LNCAP (cell line): Measurements from ENCODE around the gene SLC34A1.

Source experiments
- TF ChIP-seq, protein P1 (sequence below): fragments of 450-650 bp; IDR thresholded peaks from 2 replicates; pipeline ENCODE4 v1.5.1; 2017; ENCODE audit warnings: mild to moderate bottlenecking

The SLC34A1 gene

GRCh38 chr5:177390363-177391300 lies 6.4 kb downstream of the SLC34A1 start:
- TF ChIP-seq, protein P1, sequence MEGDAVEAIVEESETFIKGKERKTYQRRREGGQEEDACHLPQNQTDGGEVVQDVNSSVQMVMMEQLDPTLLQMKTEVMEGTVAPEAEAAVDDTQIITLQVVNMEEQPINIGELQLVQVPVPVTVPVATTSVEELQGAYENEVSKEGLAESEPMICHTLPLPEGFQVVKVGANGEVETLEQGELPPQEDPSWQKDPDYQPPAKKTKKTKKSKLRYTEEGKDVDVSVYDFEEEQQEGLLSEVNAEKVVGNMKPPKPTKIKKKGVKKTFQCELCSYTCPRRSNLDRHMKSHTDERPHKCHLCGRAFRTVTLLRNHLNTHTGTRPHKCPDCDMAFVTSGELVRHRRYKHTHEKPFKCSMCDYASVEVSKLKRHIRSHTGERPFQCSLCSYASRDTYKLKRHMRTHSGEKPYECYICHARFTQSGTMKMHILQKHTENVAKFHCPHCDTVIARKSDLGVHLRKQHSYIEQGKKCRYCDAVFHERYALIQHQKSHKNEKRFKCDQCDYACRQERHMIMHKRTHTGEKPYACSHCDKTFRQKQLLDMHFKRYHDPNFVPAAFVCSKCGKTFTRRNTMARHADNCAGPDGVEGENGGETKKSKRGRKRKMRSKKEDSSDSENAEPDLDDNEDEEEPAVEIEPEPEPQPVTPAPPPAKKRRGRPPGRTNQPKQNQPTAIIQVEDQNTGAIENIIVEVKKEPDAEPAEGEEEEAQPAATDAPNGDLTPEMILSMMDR: peak; percentile 90

DNA sequence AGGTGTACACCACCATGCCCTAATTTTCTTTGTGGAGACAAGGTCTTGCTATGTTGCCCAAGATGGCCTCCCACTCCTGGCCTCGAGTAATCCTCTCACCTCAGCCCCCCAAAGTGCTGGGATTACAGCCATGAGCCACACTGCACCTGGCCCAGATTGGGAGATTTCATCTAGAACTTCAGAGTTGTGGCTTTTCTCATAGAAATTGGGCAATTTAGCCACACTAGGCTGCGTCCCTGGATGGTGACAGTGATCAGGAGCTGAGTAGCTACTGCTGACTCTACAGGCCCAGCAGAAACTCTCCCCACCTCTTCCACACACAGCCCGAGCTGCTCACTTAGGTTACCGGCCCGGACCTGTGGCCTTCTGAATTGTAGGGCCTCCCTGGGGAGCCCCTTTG lies 8.5 kb downstream of the SLC34A1 start:
- TF ChIP-seq, protein P1: no peak

GRCh38 chr5:177393206-177393765 lies 9.1 kb downstream of the SLC34A1 start:
- TF ChIP-seq, protein P1: no peak

DNA sequence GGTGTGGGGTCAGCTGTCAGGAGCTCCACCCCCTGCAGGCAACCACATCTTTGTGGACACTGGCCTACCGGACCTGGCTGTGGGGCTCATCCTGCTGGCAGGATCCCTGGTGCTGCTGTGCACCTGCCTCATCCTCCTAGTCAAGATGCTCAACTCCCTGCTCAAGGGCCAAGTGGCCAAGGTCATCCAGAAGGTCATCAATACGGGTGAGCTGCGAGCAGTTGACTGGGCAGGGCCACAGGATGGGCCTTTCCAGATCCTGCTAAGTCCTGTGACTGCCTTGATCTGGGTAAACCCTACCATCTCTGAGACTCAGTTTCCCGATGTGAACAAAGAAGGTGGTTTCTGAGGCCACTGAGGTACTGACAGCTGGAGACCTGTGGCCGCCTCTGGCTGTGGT lies 9.8 kb downstream of the SLC34A1 start:
- TF ChIP-seq, protein P1: no peak

DNA sequence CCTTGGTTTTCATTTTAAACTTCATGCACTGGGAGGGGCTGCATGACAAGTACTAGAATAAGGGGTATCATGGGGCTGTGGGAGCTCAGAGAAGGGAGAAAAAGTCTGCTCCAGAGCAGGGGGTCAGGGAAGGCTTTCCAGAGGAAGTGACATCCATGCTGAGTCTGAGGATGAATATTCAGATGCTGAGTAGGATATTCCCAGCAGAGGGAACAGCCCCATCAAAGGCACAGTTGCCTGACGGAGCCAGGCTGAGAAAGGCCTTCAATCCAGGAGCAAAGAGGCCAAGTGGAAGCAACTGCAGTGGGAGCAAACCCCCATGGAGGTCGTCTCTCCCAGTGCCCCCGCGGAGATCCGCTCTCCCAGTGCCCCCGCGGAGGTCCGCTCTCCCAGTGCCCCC lies 11.8 kb downstream of the SLC34A1 start:
- TF ChIP-seq, protein P1: no peak

DNA sequence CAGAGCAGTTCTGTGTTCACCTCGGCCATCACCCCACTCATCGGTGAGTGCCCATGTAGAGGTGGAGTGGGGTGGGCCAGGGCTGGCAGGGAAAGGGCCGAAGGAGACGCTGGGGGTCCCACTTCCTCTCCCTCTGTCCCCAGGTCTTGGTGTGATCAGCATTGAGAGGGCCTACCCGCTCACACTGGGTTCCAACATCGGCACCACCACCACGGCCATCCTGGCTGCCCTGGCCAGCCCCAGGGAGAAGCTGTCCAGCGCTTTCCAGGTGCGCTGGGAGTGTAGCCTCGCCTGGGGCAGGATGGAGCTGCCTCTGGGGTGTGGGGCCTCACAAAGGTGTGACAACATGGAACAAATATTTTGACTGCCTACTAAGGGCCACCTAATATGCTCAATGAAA lies 12.6 kb downstream of the SLC34A1 start:
- TF ChIP-seq, protein P1: no peak

DNA sequence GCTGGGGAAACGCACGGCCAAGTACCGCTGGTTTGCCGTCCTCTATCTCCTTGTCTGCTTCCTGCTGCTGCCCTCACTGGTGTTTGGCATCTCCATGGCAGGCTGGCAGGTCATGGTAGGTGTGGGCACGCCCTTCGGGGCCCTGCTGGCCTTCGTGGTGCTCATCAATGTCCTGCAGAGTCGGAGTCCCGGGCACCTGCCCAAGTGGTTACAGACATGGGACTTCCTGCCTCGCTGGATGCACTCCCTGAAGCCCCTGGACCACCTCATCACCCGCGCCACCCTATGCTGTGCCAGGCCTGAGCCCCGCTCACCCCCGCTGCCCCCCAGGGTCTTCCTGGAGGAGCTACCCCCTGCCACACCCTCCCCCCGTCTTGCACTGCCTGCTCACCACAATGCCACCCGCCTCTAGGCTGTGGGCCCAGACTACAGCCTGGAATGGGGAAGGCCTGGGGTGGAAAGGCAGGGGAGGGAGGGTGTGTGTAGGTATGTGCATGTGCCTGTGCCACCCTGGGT lies 13.7 kb downstream of the SLC34A1 start:
- TF ChIP-seq, protein P1: no peak
